KBM-7 (cell line): Measurements from ENCODE around the gene DAZL.
"Not testable (repeated sequence)": the region's sequence is repeated elsewhere in the genome, so short reads cannot be mapped to it uniquely, and the experiment has no call there.

Experiments
- DNase-seq: peaks from one replicate; pipeline ENCODE4 v3.0.0-alpha.2; 2015
- in situ Hi-C: fragments of 300-500 bp; cut with MboI; formaldehyde crosslinking; loops from 2 replicates; pipeline ENCODE4 v1.14.3; 2020; ENCODE audit warnings: low sequenced_read_pairs, low pct_unique_long_range_greater_than_20kb, mixed read lengths

Gene DAZL, protein sequence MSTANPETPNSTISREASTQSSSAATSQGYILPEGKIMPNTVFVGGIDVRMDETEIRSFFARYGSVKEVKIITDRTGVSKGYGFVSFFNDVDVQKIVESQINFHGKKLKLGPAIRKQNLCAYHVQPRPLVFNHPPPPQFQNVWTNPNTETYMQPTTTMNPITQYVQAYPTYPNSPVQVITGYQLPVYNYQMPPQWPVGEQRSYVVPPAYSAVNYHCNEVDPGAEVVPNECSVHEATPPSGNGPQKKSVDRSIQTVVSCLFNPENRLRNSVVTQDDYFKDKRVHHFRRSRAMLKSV

DNA sequence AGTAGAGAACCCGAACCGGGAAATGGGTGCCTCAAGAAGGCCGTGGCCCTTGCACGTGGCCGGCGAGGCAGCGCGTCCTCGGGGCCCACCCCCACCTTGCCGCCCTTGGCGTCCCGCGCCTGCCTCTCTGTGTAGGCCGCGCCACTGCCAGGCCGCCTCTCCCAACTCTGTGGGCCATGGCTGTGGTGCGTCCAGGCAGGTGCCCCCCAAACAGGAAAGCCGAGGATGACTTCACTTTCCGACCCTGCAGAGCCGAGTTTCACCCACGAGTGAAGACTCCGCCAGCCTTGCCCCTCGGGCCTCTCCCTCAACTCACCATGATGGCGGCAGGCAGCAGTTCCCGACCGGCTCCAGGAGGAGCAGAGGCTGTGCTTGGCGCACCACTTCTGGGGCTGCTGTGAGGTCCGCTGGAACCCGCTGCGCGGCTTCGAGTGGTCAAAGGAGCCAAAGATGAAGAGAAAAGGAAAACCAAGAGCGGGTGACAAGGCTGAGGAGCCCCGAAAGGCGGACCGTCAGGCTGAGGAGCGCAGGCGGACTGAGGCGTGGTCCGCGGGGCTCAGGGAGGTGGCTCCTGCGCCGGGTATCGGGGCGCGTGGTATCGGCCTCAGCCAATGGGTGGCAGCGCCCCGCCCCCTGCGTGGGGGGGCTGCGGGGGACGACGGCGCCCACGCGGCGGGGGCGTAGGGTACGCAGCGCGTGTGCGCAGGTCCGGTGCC, at the start of gene DAZL:
DAZL (minus strand) TSS at position 537 of the 716 bp plus-strand sequence; CDS start at position 319, 218 bp downstream.
- no peak for DNase-seq
- in situ Hi-C loops: no loop called here

DNA sequence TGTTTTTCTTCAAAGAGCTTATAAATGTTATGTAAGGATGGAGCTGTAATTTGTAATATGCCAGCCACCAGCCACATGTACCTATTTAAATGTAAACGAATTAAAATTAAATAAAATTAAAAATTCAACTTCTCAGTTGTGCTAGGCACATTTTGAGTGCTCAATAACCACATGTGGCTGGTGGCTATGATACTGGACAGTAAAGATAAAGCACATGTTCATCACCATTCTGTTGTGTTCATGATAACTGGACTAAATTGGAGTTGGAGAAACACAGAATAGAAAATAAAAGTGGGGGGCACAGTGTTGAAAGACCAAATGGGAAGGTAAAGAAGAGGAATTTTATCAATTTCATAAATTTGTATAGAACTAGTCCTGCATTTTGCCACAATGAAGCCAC, 49.8 kb upstream of the DAZL start:
- no peak for DNase-seq
- in situ Hi-C loops: no loop called here

DNA sequence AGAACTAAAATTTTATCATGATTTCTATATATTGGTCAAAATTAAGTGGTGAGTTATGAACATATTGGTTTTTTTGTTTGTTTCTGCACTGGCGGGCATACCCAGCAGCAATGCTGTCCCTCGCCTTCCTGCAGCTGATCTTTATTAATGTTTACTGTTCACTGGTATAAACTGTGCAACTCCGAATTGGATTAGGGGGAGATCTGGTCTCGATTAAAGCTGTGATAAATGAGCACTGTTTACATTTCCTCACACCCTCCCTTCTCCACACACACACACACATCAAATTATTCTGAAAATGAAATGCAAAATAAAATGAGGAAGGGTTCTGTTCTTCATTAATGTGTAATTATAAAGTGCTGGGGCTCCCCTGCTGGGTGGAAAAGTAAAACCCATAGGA, 48.5 kb upstream of the DAZL start:
- DNase-seq: no peak
- in situ Hi-C loops: no loop called here

DNA sequence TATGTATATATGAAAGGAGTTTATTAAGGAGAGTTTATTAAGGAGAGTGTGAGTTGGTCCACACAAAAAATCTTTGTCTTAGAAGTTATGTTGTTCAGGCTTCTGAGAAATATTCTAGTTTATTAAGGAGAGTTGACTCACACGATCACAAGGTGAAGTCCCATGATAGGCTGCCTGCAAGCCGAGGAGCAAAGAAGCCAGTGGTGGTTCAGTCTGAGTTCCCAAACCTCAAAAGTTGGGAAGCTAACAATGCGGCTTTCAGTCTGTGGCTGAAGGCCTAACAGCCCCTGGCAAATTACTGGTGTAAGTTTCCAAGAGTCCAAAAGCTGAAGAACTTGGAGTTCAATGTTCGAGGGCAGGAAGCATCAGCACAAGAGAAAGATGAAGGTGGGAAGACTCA, 42.4 kb upstream of the DAZL start:
- DNase-seq: no peak
- in situ Hi-C loops: no loop called here

DNA sequence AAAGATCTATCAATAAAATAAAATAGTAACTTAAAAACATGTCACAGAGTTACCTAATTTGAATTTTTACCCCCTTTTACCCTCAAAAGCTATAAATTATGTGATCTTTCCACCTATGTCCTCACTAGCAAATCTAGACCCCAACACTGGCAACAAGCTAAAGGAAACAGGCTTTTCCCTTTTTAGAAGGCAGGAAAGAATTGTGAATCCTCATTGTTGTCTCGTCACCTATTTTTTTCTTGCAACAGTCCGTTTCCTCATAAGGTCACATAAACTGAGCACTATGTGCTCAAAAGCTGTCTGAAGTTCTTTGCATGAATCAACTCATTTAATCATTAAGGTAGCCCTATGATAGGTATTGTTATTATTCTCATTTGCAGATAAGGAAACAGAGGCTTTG, 34.6 kb upstream of the DAZL start:
- in situ Hi-C loops: no loop called here
- DNase-seq: no peak

DNA sequence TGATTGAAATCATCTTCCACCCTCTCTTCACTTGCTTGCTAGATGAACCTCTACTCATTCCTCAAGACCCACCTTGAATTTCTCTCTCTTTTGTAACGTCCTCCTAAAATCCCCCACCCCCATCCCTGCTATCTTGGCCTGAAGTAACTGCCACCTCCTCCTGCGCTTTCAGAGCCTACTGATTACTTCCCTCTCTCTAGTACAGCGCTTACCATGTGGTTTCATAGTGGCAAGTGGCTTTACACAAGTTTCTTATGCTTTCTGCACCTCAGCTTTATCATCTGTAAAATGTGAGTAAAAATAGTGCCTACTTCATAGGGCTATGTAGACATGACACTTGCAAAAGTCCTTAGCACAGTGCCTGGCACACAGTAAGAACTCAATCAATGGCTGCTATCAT, 28.7 kb upstream of the DAZL start:
- in situ Hi-C loops: no loop called here
- DNase-seq: no peak

DNA sequence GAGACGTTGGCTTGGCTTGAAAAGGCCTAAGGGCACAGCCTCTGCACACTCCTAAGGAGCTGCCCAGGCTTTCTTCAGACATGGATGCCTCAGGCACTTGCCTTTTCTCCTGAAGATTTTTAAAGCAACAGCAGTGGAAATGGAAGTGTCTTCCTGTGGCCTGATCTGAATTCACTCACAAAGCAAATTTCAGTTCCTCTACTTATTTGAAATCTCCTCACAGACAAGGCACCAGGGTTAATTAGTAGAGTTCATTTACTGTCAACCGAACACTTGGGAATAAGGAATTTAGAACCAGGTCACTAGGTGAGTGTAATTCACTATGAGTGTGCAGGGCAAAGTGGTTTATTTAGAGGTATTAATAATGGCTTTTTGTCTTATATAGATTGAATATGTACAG, 27.2 kb upstream of the DAZL start:
- no peak for DNase-seq
- in situ Hi-C loops: no loop called here

DNA sequence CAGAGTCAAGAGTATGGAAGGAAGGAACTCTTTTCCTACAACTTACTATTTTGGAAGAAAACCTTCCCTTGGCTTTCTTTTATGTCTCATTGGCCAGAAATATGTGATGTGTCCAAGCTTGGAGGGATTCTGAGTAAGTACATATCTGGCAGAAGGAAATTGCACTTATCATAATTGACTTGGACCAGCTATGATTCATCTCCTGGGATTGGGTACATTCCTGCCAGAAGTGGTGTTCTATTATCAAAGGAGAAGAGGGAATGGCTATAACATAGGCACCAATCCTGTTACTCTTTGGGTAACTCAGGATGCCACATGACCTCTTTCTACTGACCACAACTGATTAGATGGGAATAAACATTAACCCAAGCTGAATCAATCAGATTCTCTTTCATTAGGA, 13.5 kb upstream of the DAZL start:
- DNase-seq: no peak
- in situ Hi-C loops: no loop called here

DNA sequence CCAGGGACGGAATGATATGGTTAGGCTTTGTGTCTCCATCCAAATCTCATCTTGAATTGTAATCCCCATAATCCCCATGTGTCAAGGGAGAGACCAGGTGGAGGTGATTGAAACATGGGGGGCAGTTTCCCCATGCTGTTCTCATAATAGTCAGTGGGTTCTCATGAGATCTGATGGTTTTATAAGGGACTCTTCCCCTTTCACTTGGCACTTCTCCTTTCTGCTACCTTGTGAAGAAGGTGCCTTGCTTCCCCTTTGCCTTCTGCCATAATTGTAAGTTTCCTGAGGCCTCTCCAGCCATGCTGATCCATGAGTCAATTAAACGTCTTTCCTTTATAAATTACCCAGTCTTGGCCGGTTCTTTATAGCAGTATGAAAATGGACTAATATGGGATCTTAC, 11.9 kb upstream of the DAZL start:
- in situ Hi-C loops: not testable (repeated sequence)
- peak; percentile 53 for DNase-seq

DNA sequence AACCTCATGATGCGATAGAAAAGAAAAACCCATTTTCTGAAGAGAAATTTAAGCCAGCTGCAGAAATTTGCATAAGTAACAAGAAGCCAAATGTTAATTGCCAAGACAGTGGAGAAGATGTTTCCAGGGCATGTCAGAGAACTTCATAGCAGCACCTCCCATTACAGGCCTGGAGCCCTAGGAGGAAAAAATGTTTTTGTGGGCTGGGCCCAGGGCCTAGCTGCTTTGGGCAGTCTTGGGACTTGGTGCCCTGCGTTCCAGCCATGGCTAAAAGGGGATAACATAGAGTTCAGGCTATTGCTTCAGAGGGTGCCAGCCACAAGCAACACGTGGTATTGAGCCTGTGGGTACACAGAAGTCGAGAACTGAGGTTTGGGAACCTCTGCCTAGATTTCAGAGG, 10.9 kb upstream of the DAZL start:
- DNase-seq: no peak
- in situ Hi-C loops: no loop called here

DNA sequence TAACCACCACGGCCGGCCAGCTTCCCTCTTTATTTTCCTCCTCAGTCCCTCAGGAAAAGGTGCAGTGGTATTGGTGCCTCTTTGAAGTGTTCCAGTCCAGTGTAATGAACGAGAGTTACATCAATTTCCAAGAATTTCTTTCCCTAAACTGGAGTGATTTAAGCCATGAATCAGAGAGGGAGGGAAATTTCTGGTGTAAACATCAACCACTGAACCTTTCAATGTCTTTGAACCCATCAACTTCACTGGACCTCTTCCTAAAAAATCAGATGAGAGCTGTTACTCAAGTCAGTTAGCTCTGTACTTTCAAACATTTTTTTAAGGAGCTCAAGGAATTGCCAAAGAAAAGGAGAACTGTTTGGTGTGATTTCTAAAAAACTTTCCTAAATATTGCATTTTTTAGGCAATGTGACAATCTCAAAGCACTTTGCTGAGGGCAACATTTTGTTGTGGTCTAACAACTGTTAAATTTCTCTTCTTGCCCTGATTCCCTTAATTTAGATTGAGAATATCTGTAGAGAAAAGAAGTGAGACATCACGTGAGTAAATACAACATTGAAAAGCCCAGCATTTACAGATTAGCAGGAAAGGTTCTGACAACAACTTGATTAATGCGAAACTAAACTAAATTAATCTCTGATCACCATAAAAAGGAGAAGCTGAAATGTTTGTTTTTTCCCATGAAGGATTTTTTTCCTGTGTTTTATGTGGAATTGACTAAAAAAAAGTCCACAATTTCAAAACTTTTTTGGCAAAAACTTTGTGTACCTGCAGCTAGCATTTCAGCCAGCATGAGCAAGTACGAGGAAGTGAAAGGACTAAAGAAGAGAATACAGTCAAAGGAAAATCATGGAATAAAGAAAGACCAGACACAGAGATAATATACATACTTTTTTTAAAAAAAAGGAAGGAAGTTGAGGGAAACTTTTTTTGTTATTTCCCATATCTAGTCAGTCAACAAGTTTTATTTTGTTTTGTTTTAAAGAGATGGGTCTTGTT, 9.1 kb upstream of the DAZL start:
- in situ Hi-C loops: no loop called here
- no peak for DNase-seq

DNA sequence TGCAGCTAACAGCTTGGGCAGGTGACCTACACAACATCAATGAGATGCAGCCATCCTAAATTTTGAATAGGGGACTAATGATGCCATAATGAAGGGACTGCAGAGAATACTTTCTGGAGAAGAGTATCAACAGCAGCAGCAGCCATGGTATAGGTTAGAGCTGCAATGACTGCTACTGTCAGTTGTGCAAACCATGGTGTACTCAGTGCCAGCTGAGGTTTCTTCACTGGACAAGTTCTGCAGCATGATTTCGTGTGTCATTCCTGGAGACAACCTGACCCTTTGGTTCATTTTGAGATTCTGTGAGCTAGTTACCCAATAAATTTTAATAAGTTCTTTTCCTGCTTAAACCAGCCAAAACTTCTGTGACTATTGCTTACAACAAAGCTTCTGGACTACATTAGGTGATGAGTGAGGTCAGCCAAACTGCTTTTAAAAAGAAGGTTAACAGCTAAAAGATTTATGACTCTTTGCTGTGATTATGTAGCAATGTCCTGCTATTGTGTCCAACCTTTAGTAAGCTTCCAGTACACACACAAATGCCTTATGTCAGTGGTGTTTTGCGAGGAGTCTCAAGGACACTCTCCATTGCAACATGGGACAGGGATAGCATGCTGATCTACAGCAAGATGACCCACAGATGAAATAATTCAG, 4.8 kb upstream of the DAZL start:
- in situ Hi-C loops: no loop called here
- no peak for DNase-seq

DNA sequence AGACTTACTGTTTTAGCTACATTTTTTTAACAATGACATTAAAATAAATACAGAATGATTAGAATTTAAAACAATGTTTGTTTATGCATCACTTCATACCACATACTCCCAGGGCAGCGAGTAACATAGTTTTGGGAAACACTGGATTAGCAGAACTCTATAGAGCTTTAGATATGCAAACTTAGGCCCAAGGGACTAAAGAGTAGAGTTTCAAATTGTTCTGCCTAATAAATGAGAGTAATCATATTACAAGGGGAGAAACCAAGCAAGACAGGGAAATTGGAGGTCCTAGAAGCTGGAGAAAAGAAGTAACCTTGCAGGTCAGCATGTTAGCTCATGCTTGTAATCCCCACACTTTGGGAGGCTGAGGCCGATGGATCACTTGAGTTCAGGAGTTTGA, 3.6 kb upstream of the DAZL start:
- in situ Hi-C loops: no loop called here
- no peak for DNase-seq

DNA sequence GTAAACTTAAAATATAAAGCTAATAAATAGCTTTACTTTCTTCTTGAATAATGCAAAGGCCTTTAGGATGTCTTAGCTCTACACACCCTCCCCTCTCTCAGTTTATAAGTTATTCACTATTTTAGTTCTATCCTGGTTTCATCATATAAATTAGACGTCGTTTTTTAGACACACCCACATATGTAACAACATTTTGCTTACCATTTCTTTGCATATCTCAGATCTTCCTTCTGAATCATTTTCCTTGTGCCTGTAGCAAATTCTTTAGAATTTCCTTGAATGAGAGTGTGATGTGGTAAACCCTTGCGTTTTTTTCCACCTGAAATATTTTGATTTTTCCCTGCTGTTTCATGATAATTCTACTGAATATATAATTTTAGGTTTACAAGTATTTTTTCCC, 2.5 kb upstream of the DAZL start:
- DNase-seq: no peak
- in situ Hi-C loops: no loop called here

DNA sequence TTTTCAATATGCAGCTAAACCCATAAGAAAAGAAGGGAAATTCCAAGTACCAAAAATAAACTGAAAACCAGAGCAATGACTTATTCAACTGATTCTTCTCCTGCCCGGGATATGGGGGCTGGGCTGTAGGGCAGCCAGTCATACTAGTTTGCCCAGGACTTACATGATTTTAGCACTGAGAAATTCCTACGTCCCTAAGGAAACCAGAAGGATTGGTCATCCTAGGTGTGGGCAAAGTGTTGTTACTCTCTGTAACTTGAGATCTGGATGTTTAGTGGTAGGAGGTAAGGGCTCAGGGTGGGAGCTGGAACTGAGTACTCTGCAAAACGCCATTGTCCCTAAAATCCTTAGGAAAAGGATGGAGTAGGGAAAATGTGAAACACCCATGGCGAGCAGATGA, 1.2 kb upstream of the DAZL start:
- in situ Hi-C loops: no loop called here
- no peak for DNase-seq

DNA sequence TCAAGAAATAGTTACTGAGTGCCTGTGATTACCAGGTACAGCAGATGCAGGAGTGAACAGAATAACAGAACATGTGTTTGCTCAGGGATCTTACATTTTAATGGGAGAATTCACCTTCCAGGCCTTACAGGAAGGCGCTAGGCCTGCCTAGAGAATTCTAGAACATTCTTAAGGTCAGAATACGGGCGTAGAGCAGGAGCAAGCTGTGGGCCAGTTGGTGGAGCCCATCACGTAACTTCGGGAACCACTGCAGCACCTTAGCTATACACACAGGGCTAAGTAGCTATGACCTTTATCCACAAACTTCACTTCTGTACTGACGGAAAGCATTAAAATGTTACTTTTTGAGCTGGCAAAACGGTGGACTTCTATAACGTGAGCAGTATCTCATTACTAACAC, 743 bp upstream of the DAZL start:
- no peak for DNase-seq
- in situ Hi-C loops: no loop called here

DNA sequence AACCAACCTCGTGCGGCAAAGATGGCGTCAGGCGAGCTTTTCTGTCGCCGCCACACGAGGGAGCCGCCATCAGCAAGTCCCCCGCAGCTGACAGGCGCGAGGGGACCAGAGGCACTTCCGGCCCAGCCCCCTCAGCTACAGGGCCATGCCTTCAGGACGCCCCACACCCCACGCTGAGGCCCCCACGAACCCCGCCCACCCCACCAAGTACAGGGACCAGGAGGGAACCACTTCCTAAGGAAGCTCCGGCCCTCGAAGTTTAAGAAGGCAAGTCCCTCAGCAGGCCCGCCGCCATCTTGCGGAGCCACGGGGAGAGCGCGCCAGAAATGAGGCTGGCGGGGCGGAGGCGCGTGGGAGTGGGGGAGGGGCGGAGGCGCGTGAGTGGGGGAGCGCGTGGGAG, 790 bp downstream of the DAZL start:
- no peak for DNase-seq
- in situ Hi-C loops: no loop called here

DNA sequence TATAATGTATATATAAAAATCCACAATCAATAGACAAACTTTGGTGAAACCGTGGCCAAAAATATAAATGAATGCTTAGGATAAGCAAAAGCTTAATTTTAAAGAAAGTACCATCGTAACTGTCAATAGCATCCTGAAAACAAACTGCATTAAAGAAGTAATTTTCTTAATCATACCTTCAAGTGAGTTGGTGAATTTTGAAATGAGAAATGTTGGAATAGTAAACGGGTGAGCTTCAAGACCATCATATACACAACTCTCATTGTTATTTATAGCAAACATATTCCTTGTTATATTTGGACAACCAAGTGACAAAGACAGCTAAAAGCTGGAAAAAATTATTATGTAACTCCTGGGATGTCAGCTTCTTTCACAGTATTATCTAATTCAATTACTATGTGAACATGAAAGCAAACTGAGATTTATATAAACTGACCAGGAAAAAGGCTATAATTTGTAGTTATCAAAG, 3.7 kb downstream of the DAZL start:
- DNase-seq: no peak
- in situ Hi-C loops: no loop called here

DNA sequence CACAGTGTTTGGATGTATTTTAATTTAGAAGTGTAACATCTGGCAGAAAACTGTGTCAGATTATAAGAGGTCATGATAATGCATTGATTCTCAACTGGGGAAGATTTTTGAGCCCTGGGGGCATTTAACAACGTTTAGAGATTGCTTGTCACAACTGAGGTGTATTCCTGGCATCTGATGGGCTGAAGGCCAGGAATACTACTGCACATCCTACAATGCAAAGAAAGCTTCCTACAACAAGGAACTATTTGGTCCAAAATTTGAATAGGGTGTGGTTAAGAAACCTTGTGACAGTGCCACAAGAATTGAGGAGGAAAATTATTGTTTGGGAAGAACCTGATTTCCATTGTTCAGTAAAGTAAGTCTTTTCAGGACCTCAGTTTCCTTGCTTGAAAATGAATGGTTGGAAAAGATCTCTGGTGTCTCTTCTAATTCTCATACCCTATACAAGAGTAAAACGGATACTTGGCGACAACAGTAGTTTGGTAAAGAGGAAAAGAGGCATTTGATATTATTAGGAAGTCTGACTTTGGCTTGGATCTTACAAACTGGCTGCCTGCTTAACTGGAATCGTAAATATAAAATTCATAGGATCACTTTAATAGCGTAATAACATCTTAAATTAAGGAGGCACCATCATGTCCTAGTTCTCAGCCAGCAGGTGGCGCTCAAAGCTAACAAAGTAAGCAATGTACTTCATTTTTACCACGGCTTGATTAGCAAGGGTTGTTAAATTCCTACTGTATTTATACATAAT, 4.3 kb downstream of the DAZL start:
- peak; percentile 60 for DNase-seq
- in situ Hi-C loops: no loop called here
